Neuronal stem cell (in vitro differentiated cells): ENCODE results near the gene NELL1.

Experiments
- DNase-seq: peaks from one replicate; pipeline ENCODE4 v3.0.0-alpha.2; 2013; ENCODE audit warnings: low spot score
- H2AFZ ChIP-seq: one replicate; pipeline ENCODE4 v1.6.1; 2013; ENCODE audit warnings: mild to moderate bottlenecking, low read length, inconsistent platforms
- H2AK5ac ChIP-seq: 2 replicates; pipeline ENCODE4 v1.6.1; 2013; ENCODE audit warnings: low read depth, mild to moderate bottlenecking, inconsistent platforms, low read length, moderate library complexity, mixed read lengths
- H2BK120ac ChIP-seq: 2 replicates; pipeline ENCODE4 v1.6.1; 2013; ENCODE audit warnings: low read depth, mild to moderate bottlenecking, inconsistent platforms, low read length, moderate library complexity, mixed read lengths
- H2BK12ac ChIP-seq: one replicate; pipeline ENCODE4 v1.6.1; 2013; ENCODE audit warnings: low read length, inconsistent platforms
- H2BK15ac ChIP-seq: 2 replicates; pipeline ENCODE4 v1.6.1; 2013; ENCODE audit warnings: mild to moderate bottlenecking, low read length, inconsistent platforms, mixed read lengths
- H2BK5ac ChIP-seq: one replicate; pipeline ENCODE4 v1.6.1; 2013; ENCODE audit warnings: inconsistent platforms, mild to moderate bottlenecking, low read length, moderate library complexity
- H3K14ac ChIP-seq: one replicate; pipeline ENCODE4 v1.6.1; 2013; ENCODE audit warnings: low read length, inconsistent platforms
- H3K18ac ChIP-seq: 2 replicates; pipeline ENCODE4 v1.6.1; 2013; ENCODE audit warnings: low read length, inconsistent platforms
- H3K23ac ChIP-seq: 2 replicates; pipeline ENCODE4 v1.6.1; 2013; ENCODE audit warnings: low read depth, mild to moderate bottlenecking, mixed read lengths, low read length, inconsistent platforms; ENCODE audit not compliant: poor library complexity
- H3K27ac ChIP-seq: replicated peaks from 3 replicates; pipeline ENCODE4 v1.5.1; 2013; ENCODE audit warnings: low read length, inconsistent platforms
- H3K27me3 ChIP-seq, 3 experiments: 2 replicates each; pipeline ENCODE4 v1.6.1; 2013; ENCODE audit warnings: low read length in 3 of 3, mild to moderate bottlenecking in 2 of 3, inconsistent platforms in 1 of 3, low read depth in 1 of 3, mixed read lengths in 1 of 3, moderate library complexity in 1 of 3; ENCODE audit not compliant: control insufficient read depth in 3 of 3, insufficient read depth in 3 of 3
- H3K36me3 ChIP-seq, 2 donors: replicated peaks in 1 of 2; 2 replicates each; pipeline ENCODE4 v1.6.1; 2013; ENCODE audit warnings: low read length in 2 of 2; ENCODE audit not compliant: control insufficient read depth in 2 of 2, insufficient read depth in 2 of 2
- H3K4ac ChIP-seq: 2 replicates; pipeline ENCODE4 v1.6.1; 2013; ENCODE audit warnings: inconsistent platforms, mild to moderate bottlenecking, low read length, moderate library complexity
- H3K4me1 ChIP-seq, 2 donors: 1 replicate in 1 of 2; 2 replicates in 1 of 2; pipeline ENCODE4 v1.6.1; 2013; ENCODE audit warnings: low read length in 2 of 2, low read depth in 1 of 2; ENCODE audit not compliant: control insufficient read depth in 2 of 2, insufficient read depth in 1 of 2
- H3K4me2 ChIP-seq: one replicate; pipeline ENCODE4 v1.6.1; 2013; ENCODE audit warnings: mild to moderate bottlenecking, low read length, inconsistent platforms; ENCODE audit not compliant: insufficient read depth, poor library complexity, severe bottlenecking
- H3K4me3 ChIP-seq, 2 donors: 2 replicates each; pipeline ENCODE4 v1.5.1; 2013; ENCODE audit warnings: low read length in 2 of 2, mild to moderate bottlenecking in 2 of 2, inconsistent platforms in 1 of 2, moderate library complexity in 1 of 2
- H3K79me1 ChIP-seq: one replicate; pipeline ENCODE4 v1.6.1; 2013; ENCODE audit warnings: low read depth, mild to moderate bottlenecking, inconsistent platforms, low read length, moderate library complexity
- H3K9ac ChIP-seq: one replicate; pipeline ENCODE4 v1.6.1; 2013; ENCODE audit warnings: mild to moderate bottlenecking, low read depth, low read length, inconsistent platforms; ENCODE audit not compliant: poor library complexity
- H3K9me3 ChIP-seq, 2 donors: replicated peaks in 1 of 2; 2 replicates each; pipeline versions ENCODE3 to v1.6.1; 2013; ENCODE audit warnings: low read length in 2 of 2, mild to moderate bottlenecking in 2 of 2, inconsistent platforms in 1 of 2, low read depth in 1 of 2, mixed read lengths in 1 of 2, moderate library complexity in 1 of 2; ENCODE audit not compliant: control insufficient read depth in 2 of 2, insufficient read depth in 1 of 2
- H4K8ac ChIP-seq: one replicate; pipeline ENCODE4 v1.6.1; 2013; ENCODE audit warnings: low read depth, mild to moderate bottlenecking, inconsistent platforms, low read length, moderate library complexity
- H4K91ac ChIP-seq: one replicate; pipeline ENCODE4 v1.6.1; 2013; ENCODE audit warnings: low read length, low read depth, mild to moderate bottlenecking, inconsistent platforms; ENCODE audit not compliant: poor library complexity
- WGBS, 2 donors: extraction: QIAGEN DNeasy Blood & Tissue Kit; methylation state at CpG; one replicate each; pipeline ENCODE4 v1.1.7; 2013; ENCODE audit warnings: missing lambda C conversion rate in 2 of 2, mixed read lengths in 1 of 2; ENCODE audit not compliant: insufficient read length in 2 of 2, insufficient replicate concordance in 1 of 2; ENCODE audit errors: extremely low coverage in 2 of 2; 5-methylcytosine and 5-hydroxymethylcytosine counted together

Gene NELL1

GRCh38 chr11:21190181-21190580, 520.8 kb downstream of the NELL1 start:
- Histone ChIP-seq H3K4me3 (no peak overlapping the region), H3K36me3 (no peaks in the 10 kb centered on the region), H3K9me3 (no peaks in the 10 kb centered on the region), H4K91ac (no peak overlapping the region), H3K4ac (no peak overlapping the region), H2BK120ac (no peak overlapping the region), H3K27me3 (no peaks in the 10 kb centered on the region), H3K23ac (no peak overlapping the region), H3K18ac (no peak overlapping the region), H3K9ac (no peak overlapping the region), H3K79me1 (no peaks in the 10 kb centered on the region), H3K27ac (no peak overlapping the region), H2AFZ (no peak overlapping the region), H3K4me1 (no peaks in the 10 kb centered on the region), H2BK5ac (no peak overlapping the region), H2BK15ac (no peak overlapping the region), H4K8ac (no peak overlapping the region), H3K4me2 (no peak overlapping the region), H2AK5ac (no peak overlapping the region), H2BK12ac (no peak overlapping the region), H3K14ac (no peak overlapping the region)
- no peak for DNase-seq
- no CpG with 5 or more reads among the region's 3 CpGs for WGBS, 2 donors

- no peak overlapping the region for H4K8ac ChIP-seq
- H2AK5ac ChIP-seq, result no peak overlapping the region
- H3K18ac ChIP-seq, result no peak overlapping the region
- H2BK120ac ChIP-seq, result no peak overlapping the region
- no peak overlapping the region for H2BK5ac ChIP-seq
- H3K79me1 ChIP-seq, result no peaks in the 10 kb centered on the region
- no peaks in the 10 kb centered on the region for H3K36me3 ChIP-seq
- no peak overlapping the region for H3K9ac ChIP-seq
- H2BK12ac ChIP-seq, result no peak overlapping the region
- no peak overlapping the region for H3K27ac ChIP-seq
- no peak for DNase-seq
- H2AFZ ChIP-seq, result no peak overlapping the region
- no peaks in the 10 kb centered on the region for H3K27me3 ChIP-seq
- H3K4me1 ChIP-seq, result no peaks in the 10 kb centered on the region
- H3K23ac ChIP-seq, result no peak overlapping the region
- no peak overlapping the region for H3K4me2 ChIP-seq
- H4K91ac ChIP-seq, result no peak overlapping the region
- no peaks in the 10 kb centered on the region for H3K9me3 ChIP-seq
- no CpG with 5 or more reads among the region's 2 CpGs for WGBS, 2 donors
- H2BK15ac ChIP-seq, result no peak overlapping the region
- no peak overlapping the region for H3K14ac ChIP-seq
- no peak overlapping the region for H3K4me3 ChIP-seq
- no peak overlapping the region for H3K4ac ChIP-seq
Measured at GRCh38 chr11:21195995-21196394, 526.6 kb downstream of the NELL1 start.

GRCh38 chr11:21198498-21198897, 529.1 kb downstream of the NELL1 start:
- no peak overlapping the region for H4K91ac ChIP-seq
- H3K9ac ChIP-seq, result no peak overlapping the region
- H3K14ac ChIP-seq, result no peak overlapping the region
- no CpG with 5 or more reads among the region's 3 CpGs for WGBS, 2 donors
- H4K8ac ChIP-seq, result no peak overlapping the region
- no peak overlapping the region for H2BK12ac ChIP-seq
- no peak overlapping the region for H3K18ac ChIP-seq
- H2AK5ac ChIP-seq, result no peak overlapping the region
- no peaks in the 10 kb centered on the region for H3K27me3 ChIP-seq
- DNase-seq, result no peak
- no peak overlapping the region for H3K27ac ChIP-seq
- H3K36me3 ChIP-seq, result no peaks in the 10 kb centered on the region
- no peak overlapping the region for H2AFZ ChIP-seq
- no peaks in the 10 kb centered on the region for H3K9me3 ChIP-seq
- H3K79me1 ChIP-seq, result no peaks in the 10 kb centered on the region
- H3K23ac ChIP-seq, result no peak overlapping the region
- no peaks in the 10 kb centered on the region for H3K4me1 ChIP-seq
- no peak overlapping the region for H3K4me2 ChIP-seq
- H2BK5ac ChIP-seq, result no peak overlapping the region
- no peak overlapping the region for H3K4ac ChIP-seq
- H2BK15ac ChIP-seq, result no peak overlapping the region
- no peak overlapping the region for H3K4me3 ChIP-seq
- H2BK120ac ChIP-seq, result no peak overlapping the region

GRCh38 chr11:21205205-21205604, 535.8 kb downstream of the NELL1 start:
- H2BK5ac ChIP-seq, result no peak overlapping the region
- H2BK12ac ChIP-seq, result no peak overlapping the region
- no peak overlapping the region for H3K14ac ChIP-seq
- WGBS, 2 donors, result no CpG with 5 or more reads among the region's 8 CpGs
- no peak overlapping the region for H3K9ac ChIP-seq
- H3K27ac ChIP-seq, result no peak overlapping the region
- H4K91ac ChIP-seq, result no peak overlapping the region
- H3K27me3 ChIP-seq, result no peaks in the 10 kb centered on the region
- H2AK5ac ChIP-seq, result no peak overlapping the region
- no peaks in the 10 kb centered on the region for H3K36me3 ChIP-seq
- no peak overlapping the region for H3K18ac ChIP-seq
- H3K4ac ChIP-seq, result no peak overlapping the region
- H3K4me1 ChIP-seq, result peaks cover 0 to 2% of the 10 kb centered on the region in 2 donors
- H3K9me3 ChIP-seq, result no peaks in the 10 kb centered on the region
- H3K4me3 ChIP-seq, result no peak overlapping the region
- no peak overlapping the region for H4K8ac ChIP-seq
- DNase-seq, result no peak
- H2BK120ac ChIP-seq, result no peak overlapping the region
- H3K4me2 ChIP-seq, result no peak overlapping the region
- H2BK15ac ChIP-seq, result no peak overlapping the region
- H2AFZ ChIP-seq, result no peak overlapping the region
- H3K79me1 ChIP-seq, result no peaks in the 10 kb centered on the region
- H3K23ac ChIP-seq, result no peak overlapping the region
